PFSK-1 (cell line): Measurements from ENCODE around the gene MAGI2.

Experiments
- FOXP2 ChIP-seq: optimal IDR thresholded peaks from 2 replicates; pipeline ENCODE3; 2011; ENCODE audit warnings: borderline replicate concordance, control low read depth, inconsistent platforms; ENCODE audit not compliant: insufficient read depth; ENCODE audit errors: extremely low read length, extremely low read depth
- POLR2AphosphoS5 ChIP-seq: IDR thresholded peaks from 2 replicates; pipeline ENCODE4 v1.6.1; 2012; ENCODE audit warnings: low read depth, mild to moderate bottlenecking, control low read depth, low read length, moderate library complexity
- SIN3A ChIP-seq: IDR thresholded peaks from 2 replicates; pipeline ENCODE4 v1.6.1; 2012; ENCODE audit warnings: mild to moderate bottlenecking, low read length, moderate library complexity, borderline replicate concordance; ENCODE audit not compliant: insufficient read depth
- TAF1 ChIP-seq: IDR thresholded peaks from 2 replicates; pipeline ENCODE4 v1.6.1; 2012; ENCODE audit warnings: low read length, control low read depth, borderline replicate concordance; ENCODE audit not compliant: insufficient read depth
- TF ChIP-seq, protein P1 (sequence below), 2 experiments: IDR thresholded peaks; 2 replicates each; pipeline versions ENCODE4 v1.6.1 to v1.8.0; 2011 to 2012; ENCODE audit warnings: low read depth in 2 of 2, low read length in 2 of 2, control low read depth in 1 of 2, inconsistent platforms in 1 of 2, mild to moderate bottlenecking in 1 of 2, moderate library complexity in 1 of 2; ENCODE audit not compliant: insufficient read depth in 1 of 2

MAGI2 gene

DNA sequence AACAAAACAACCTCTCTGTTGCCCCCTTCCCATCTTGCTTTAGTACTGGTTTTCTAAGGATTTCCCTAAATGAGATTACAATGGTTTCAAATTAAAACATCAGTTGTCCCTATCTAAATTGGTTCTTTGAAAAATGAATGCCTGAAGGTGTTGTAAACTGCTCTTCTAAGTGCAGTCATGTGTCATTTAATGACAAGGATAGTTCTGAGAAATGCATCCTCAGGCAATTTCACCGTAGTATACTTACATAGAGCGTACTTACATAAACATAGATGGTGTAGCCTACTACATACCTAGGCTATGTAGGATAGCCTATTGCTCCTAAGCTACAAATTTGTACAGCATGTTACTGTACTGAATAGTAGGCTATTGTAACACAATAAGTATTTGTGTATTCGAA, 278.1 kb downstream of the MAGI2 start:
- no peak for TF ChIP-seq TAF1
- TF ChIP-seq POLR2AphosphoS5: no peak
- TF ChIP-seq, protein P1, sequence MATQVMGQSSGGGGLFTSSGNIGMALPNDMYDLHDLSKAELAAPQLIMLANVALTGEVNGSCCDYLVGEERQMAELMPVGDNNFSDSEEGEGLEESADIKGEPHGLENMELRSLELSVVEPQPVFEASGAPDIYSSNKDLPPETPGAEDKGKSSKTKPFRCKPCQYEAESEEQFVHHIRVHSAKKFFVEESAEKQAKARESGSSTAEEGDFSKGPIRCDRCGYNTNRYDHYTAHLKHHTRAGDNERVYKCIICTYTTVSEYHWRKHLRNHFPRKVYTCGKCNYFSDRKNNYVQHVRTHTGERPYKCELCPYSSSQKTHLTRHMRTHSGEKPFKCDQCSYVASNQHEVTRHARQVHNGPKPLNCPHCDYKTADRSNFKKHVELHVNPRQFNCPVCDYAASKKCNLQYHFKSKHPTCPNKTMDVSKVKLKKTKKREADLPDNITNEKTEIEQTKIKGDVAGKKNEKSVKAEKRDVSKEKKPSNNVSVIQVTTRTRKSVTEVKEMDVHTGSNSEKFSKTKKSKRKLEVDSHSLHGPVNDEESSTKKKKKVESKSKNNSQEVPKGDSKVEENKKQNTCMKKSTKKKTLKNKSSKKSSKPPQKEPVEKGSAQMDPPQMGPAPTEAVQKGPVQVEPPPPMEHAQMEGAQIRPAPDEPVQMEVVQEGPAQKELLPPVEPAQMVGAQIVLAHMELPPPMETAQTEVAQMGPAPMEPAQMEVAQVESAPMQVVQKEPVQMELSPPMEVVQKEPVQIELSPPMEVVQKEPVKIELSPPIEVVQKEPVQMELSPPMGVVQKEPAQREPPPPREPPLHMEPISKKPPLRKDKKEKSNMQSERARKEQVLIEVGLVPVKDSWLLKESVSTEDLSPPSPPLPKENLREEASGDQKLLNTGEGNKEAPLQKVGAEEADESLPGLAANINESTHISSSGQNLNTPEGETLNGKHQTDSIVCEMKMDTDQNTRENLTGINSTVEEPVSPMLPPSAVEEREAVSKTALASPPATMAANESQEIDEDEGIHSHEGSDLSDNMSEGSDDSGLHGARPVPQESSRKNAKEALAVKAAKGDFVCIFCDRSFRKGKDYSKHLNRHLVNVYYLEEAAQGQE (IDR thresholded peaks at IDR 0.05; ENCODE audit: insufficient read depth in 1 of 2, low read depth in 2 of 2, low read length in 2 of 2): no peak
- no peak for TF ChIP-seq SIN3A

DNA sequence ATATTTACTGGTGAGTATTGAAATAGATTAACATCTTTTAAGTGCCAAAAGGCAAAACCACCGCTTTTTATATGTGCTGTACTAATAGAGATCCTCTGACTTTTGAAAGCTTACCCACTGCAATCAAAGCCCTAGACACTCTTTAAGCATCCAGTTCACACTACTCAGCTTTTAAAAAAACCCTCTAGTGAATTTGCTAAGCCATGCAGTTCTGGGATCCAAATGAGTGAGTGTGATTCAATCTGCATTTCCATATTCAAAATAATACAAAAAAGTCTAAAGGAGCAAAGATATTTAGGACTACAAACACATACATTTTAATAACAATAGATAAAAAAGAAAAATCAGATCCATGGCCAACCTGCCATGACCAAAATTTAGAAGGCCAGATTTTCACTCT, 288.2 kb downstream of the MAGI2 start:
- TF ChIP-seq, protein P1 (IDR thresholded peaks at IDR 0.05; ENCODE audit: insufficient read depth in 1 of 2, low read depth in 2 of 2, low read length in 2 of 2): no peak
- TF ChIP-seq TAF1: no peak

DNA sequence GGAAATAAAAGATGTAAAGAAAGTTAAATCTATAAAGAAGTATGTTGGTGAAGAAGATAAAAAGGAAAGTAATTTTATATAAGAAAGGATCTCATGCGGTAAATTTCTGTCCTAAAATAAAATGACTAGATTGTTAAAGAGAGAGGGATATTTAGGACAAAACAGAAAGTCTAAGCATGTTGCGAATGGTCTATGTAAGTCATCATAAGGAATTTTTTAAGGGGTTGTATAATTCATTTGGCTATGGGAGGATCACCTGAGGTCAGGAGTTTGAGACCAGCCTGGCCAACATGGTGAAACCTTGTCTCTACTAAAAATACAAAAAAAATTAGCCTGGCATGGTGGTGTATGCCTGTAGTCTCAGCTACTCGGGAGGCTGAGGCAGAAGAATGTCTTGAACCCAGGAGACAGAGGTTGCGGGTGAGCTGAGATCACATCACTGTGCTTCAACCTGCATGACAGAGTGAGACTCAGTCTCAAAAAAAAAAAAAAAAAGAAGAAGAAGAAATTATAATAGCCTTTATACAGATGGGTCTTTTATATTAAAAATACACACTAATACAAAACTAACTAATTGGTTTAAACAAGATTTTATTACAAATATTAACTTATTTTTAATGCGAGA, 294.3 kb downstream of the MAGI2 start:
- TF ChIP-seq FOXP2 (no peak), POLR2AphosphoS5 (no peak), SIN3A (no peak), TAF1 (no peak)
- TF ChIP-seq, protein P1 (IDR thresholded peaks at IDR 0.05; ENCODE audit: insufficient read depth in 1 of 2, low read depth in 2 of 2, low read length in 2 of 2): no peak

DNA sequence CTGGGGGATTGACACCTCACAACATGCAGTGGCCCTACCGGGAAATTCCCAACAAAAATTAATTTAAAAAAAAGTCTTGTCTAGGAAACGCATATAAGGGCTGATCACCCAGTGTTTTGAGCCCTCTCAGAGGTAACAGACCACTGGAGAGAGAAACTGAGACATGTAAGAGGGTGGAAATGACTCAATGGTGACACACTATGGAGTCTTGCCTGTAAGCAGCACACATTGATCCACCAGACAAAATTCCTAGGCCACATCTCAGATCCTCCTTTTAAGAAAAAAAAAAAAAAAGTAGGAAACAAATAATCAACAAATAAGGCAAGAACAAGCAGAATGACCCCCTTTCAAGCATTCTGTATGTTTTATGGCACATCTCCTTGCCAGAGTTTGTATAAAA, 296.2 kb downstream of the MAGI2 start:
- TF ChIP-seq, protein P1 (IDR thresholded peaks at IDR 0.05; ENCODE audit: insufficient read depth in 1 of 2, low read depth in 2 of 2, low read length in 2 of 2): no peak
- TF ChIP-seq SIN3A (no peak), POLR2AphosphoS5 (no peak), FOXP2 (no peak), TAF1 (no peak)

DNA sequence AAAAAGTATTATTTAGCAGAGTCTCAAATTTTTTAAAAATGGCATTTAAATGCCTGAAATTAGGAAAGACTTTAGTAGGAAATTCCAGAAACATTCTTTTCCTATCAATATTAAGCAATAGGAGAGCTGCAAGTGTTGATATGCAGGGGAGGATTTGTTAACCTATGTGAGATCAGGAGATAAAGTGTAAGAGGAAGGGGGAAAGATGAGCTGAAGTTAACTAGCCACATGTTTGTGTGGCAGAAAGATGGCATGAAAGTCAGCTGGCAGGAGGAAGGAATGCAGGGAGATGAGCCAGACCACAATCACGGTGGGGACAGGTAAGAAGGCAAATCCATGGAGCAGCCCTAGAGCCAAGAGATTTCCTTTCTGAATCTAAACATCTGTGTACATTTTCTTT, 303.6 kb downstream of the MAGI2 start:
- TF ChIP-seq, protein P1 (IDR thresholded peaks at IDR 0.05; ENCODE audit: insufficient read depth in 1 of 2, low read depth in 2 of 2, low read length in 2 of 2): no peak
- TF ChIP-seq SIN3A: no peak
- no peak for TF ChIP-seq FOXP2
- no peak for TF ChIP-seq POLR2AphosphoS5
- TF ChIP-seq TAF1: no peak
